Mucosa of descending colon (tissue), 3 donors: ENCODE data around the gene ZMIZ1. TPM values are rescaled to one million over a fixed set of nuclear protein-coding genes. Genes with fewer than 3 reads are reported as not detected.

Source experiments
- ATAC-seq: fragments of 200-7000 bp; cut with Tn5 transposase; one replicate; pipeline ENCODE4 v1.9.1; 2020; ENCODE audit warnings: mild to moderate bottlenecking, moderate library complexity
- DNase-seq, 3 donors: peaks; one replicate each; pipeline ENCODE4 v3.0.0-alpha.2; 2020
- H3K36me3 ChIP-seq: fragments of 200-600 bp; one replicate; pipeline ENCODE4 v1.8.0; 2021; ENCODE audit warnings: low read depth, mild to moderate bottlenecking
- H3K4me1 ChIP-seq: fragments of 200-600 bp; one replicate; pipeline ENCODE4 v1.8.0; 2021; ENCODE audit warnings: low read depth, mild to moderate bottlenecking
- H3K4me3 ChIP-seq: fragments of 200-600 bp; one replicate; pipeline ENCODE4 v1.8.0; 2021; ENCODE audit warnings: mild to moderate bottlenecking
- H3K9me3 ChIP-seq: fragments of 200-600 bp; one replicate; pipeline ENCODE4 v1.8.0; 2021; ENCODE audit warnings: mild to moderate bottlenecking
- intact Hi-C, 2 donors: fragments of 100-400 bp; cut with DNase I in 1 of 2; cut with micrococcal nuclease in 1 of 2; formaldehyde crosslinking; loops; one replicate each; pipeline versions ENCODE4 v1.11.0 to v1.11.1; 2022; cut with DNase I, micrococcal nuclease
- total RNA-seq, 3 donors: library from RNA; stranded (reverse); fragmentation: NEBNext Ultra II Directional in 2 of 3; extraction: Animal tissue kit (Norgen Biotek cat#: 25700) in 2 of 3; gene quantifications; one replicate each; pipeline versions ENCODE4 v1.2.1 to v1.2.4, GENCODE V29; 2021 to 2023
- TF ChIP-seq, protein P1 (sequence below): fragments of 200-600 bp; IDR thresholded peaks from one replicate; pipeline ENCODE4 v1.8.0; 2022; ENCODE audit warnings: antibody characterized with exemption, mild to moderate bottlenecking
- donor health status: DM: no; HTN: no; CAD: no; lungs with moderate emphysema.
- donor health status: DM: no; HTN: no; CAD: no.
- donor health status: DM: no; HTN: yes; CAD: no.

ZMIZ1 gene
- total RNA-seq, 3 donors from 2014 or later = 61.4 to 103 (median 89.1) TPM

DNA sequence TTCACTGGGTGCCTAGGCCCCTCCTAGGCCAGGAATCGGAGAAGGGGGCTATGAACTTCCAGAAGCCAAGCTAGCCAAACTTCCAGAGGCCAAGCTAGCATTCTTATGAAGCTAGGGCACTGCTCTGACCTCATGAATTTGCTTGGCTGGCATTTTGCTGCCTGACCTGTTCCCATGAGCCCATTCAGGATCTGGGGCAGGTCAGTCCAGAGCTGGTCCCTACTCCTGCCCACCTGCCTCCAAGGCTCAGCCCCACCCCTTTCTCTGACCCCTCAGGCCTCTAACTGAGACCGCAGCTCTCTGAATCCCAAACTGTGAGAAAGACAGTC lies 277.2 kb downstream of the ZMIZ1 start:
- intact Hi-C loops = no loop called here
- DNase-seq (no peak), ATAC-seq (no peak)
- H3K4me1 ChIP-seq = peaks cover 19% of the 10 kb centered on the region
- TF ChIP-seq, protein P1, sequence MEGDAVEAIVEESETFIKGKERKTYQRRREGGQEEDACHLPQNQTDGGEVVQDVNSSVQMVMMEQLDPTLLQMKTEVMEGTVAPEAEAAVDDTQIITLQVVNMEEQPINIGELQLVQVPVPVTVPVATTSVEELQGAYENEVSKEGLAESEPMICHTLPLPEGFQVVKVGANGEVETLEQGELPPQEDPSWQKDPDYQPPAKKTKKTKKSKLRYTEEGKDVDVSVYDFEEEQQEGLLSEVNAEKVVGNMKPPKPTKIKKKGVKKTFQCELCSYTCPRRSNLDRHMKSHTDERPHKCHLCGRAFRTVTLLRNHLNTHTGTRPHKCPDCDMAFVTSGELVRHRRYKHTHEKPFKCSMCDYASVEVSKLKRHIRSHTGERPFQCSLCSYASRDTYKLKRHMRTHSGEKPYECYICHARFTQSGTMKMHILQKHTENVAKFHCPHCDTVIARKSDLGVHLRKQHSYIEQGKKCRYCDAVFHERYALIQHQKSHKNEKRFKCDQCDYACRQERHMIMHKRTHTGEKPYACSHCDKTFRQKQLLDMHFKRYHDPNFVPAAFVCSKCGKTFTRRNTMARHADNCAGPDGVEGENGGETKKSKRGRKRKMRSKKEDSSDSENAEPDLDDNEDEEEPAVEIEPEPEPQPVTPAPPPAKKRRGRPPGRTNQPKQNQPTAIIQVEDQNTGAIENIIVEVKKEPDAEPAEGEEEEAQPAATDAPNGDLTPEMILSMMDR = no peak
- H3K9me3 ChIP-seq = no peaks in the 10 kb centered on the region
- H3K4me3 ChIP-seq = no peak overlapping the region
- H3K36me3 ChIP-seq = no peaks in the 10 kb centered on the region

DNA sequence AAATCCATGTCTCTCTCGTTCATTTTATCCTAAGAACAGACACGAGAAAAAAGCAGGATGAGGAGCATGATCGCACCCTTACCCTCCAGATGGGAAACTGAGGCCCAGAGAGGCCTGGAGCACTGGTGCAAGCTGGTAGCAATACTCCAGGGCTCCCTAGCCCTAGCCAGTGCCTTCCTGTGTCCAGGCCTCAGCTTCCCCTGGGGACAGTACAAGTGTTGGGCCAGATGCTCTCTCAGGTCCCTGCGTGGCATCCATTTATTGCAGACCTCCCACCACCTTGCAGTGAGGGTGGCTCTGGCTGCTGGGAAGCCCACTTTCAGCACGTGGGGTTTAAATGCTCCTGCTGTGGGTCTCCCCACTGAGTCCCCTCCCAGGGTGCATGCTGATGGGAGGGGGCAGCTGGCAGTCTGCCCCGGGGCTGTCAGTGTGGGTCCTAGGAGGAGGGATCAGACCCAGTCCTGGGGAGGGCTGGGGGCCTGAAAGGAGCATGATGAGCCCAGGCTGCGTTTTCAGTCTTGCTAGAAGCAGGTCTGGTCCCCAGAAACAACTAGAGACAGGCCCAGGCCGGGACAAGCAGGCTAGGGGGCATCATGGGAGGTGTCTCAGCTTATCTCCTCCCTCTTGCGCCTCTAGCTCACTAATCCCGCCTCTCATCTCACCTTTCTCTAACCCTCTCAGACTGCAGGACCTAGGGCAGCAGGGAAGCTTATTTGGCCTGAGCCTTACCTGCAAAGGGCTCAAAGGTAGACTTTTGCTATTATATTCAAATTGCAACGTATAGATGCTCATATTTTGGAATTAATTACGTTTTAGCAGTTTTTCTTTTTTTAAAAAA lies 277.8 kb downstream of the ZMIZ1 start:
- Histone ChIP-seq H3K4me3 (no peak overlapping the region), H3K4me1 (peaks cover 19% of the 10 kb centered on the region), H3K36me3 (peaks cover 4% of the 10 kb centered on the region), H3K9me3 (no peaks in the 10 kb centered on the region)
- DNase-seq (no peak), ATAC-seq (no peak)
- TF ChIP-seq, protein P1 = no peak
- intact Hi-C loops = no loop called here

DNA sequence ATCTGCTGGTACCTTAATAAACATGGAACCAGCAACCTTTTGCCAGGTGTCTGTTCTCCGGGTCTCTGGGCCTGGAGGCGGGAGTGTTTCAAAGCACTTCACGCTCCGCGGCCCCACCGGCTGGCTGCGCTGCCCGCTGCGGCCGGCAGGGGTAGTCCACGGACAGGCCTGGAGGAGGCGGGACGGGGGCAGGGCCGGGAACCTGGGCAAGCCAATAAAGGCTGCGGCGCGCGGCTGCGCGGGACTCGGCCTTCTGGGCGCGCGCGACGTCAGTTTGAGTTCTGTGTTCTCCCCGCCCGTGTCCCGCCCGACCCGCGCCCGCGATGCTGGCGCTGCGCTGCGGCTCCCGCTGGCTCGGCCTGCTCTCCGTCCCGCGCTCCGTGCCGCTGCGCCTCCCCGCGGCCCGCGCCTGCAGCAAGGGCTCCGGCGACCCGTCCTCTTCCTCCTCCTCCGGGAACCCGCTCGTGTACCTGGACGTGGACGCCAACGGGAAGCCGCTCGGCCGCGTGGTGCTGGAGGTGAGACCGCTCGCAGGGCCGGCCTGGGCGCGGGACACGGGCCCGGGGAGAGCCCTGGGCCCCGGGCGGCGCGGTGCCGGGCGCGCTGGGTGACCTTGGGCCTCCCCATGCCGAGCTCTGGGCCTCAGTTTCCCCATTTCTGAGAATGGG lies 278.6 kb downstream of the ZMIZ1 start, which contains the start of gene PPIF:
PPIF (plus strand) TSS at position 244 of the 668 bp plus-strand sequence; CDS start at position 324, 80 bp downstream.
- H3K9me3 ChIP-seq = no peaks in the 10 kb centered on the region
- peak; percentile 96 to 98 (median 96) for DNase-seq
- peaks cover 19% of the 10 kb centered on the region for H3K4me1 ChIP-seq
- intact Hi-C loops = no loop called here
- H3K4me3 ChIP-seq = peak within 1 kb of the TSS; percentile 83
- H3K36me3 ChIP-seq = peaks cover 9% of the 10 kb centered on the region
- ATAC-seq = peak; percentile 93
- TF ChIP-seq, protein P1 = peak; percentile 100

DNA sequence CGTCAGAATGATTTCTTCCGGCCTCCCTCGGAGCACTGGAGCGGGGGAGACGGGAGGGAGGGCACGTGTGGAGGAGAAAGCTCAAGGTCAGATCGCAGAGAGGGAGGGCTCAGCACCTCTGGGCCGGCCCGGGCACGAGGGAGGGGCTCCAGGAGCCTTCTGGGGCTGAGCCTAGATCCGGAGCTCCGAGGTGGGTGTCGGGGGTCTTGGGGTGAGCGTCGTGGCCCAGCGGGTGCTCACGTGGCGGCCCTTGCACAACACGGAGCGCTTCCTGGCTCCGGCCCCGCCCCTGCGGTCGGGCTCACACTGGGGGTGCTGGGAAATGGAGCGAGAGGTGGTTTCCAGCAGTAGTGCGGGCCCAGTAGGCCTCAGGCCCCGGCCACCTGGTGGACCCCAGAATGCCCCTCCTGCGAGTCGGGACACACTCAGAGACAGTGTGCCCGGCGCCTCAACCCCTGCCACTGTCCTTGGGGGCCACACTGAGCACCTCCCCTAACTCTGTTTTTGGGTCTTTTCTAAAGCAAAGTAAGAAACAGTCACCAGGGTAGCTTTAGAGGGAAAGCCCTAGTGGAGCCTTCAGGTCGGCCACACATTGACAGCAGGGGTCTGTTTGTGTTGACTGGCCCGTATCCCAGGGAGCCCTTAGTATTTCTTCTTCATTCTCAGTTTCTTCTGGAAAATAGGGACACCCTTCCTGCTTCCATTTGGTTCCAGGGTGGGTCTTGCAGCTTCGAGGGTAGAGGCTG lies 279.3 kb downstream of the ZMIZ1 start:
- no peaks in the 10 kb centered on the region for H3K9me3 ChIP-seq
- TF ChIP-seq, protein P1 = no peak
- intact Hi-C loops = no loop called here
- H3K4me3 ChIP-seq = peak overlapping the region; percentile 83
- DNase-seq (peak; percentile 79 to 91 (median 87)), ATAC-seq (peak; percentile 75)
- H3K4me1 ChIP-seq = peaks cover 17% of the 10 kb centered on the region
- peaks cover 9% of the 10 kb centered on the region for H3K36me3 ChIP-seq

DNA sequence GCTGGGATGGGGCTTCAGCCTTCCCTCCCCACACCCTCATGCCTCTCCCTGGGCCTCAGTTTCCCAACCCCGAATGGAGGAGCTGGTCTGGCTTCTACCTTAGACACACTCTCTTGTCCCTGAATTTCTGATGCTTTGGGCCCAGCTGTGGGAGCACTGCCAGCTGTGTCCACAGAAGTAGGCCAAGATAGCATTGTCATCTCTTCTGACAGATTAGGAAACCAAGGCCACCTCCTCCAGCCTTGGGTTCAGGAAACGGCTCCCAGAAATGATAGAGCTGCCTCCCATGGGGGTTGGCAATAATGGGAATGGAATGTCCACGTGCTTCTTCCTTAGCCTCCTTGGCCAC lies 279.8 kb downstream of the ZMIZ1 start:
- H3K4me1 ChIP-seq = peaks cover 15% of the 10 kb centered on the region
- intact Hi-C loops = no loop called here
- H3K9me3 ChIP-seq = no peaks in the 10 kb centered on the region
- peaks cover 12% of the 10 kb centered on the region for H3K36me3 ChIP-seq
- DNase-seq (no peak), ATAC-seq (no peak)
- TF ChIP-seq, protein P1 = no peak
- no peak overlapping the region for H3K4me3 ChIP-seq
